ENCODE data around the gene NAV2. TPM values are rescaled to one million over a fixed set of nuclear protein-coding genes. Genes with fewer than 3 reads are reported as not detected.
"Not testable (repeated sequence)": the region's sequence is repeated elsewhere in the genome, so short reads cannot be mapped to it uniquely, and the experiment has no call there.

Gene NAV2
- polyA plus RNA-seq, 2 donors, result 4.3 to 9.7 TPM

- Histone ChIP-seq H3K9me3 (ENCODE audit: control insufficient read depth in 2 of 2, insufficient read depth in 1 of 2, low read depth in 1 of 2, low read length in 1 of 2) (no peaks in the 10 kb centered on the region), H3K4me3 (ENCODE audit: low read depth in 1 of 2, low read length in 2 of 2) (no peak overlapping the region), H3K27me3 (ENCODE audit: control insufficient read depth in 1 of 2, insufficient read depth in 2 of 2, low read length in 2 of 2) (no peaks in the 10 kb centered on the region), H3K27ac (ENCODE audit: low read depth in 2 of 2, low read length in 1 of 2) (no peak overlapping the region), H3K36me3 (ENCODE audit: control insufficient read depth in 2 of 2, insufficient read depth in 2 of 2, low read length in 1 of 2) (no peaks in the 10 kb centered on the region), H3K4me1 (ENCODE audit: control insufficient read depth in 2 of 2, insufficient read depth in 2 of 2, low read length in 1 of 2) (peaks cover 0 to 6% of the 10 kb centered on the region in 2 donors)
- WGBS, 2 donors, result 62% methylated on average over 16 of the region's 16 CpGs
These were observed 415.3 kb downstream of the NAV2 start for GRCh38 chr11:20127671-20128527.

GRCh38 chr11:20128528-20128825 is 415.8 kb downstream of the NAV2 start:
- not testable (repeated sequence) for H3K36me3 ChIP-seq (ENCODE audit: control insufficient read depth in 2 of 2, insufficient read depth in 2 of 2, low read length in 1 of 2); H3K27me3 ChIP-seq (ENCODE audit: control insufficient read depth in 1 of 2, insufficient read depth in 2 of 2, low read length in 2 of 2); H3K9me3 ChIP-seq (ENCODE audit: control insufficient read depth in 2 of 2, insufficient read depth in 1 of 2, low read depth in 1 of 2, low read length in 1 of 2); H3K27ac ChIP-seq (ENCODE audit: low read depth in 2 of 2, low read length in 1 of 2); H3K4me1 ChIP-seq (ENCODE audit: control insufficient read depth in 2 of 2, insufficient read depth in 2 of 2, low read length in 1 of 2); H3K4me3 ChIP-seq (ENCODE audit: low read depth in 1 of 2, low read length in 2 of 2)
- WGBS, 2 donors, result 85 to 86% methylated on average over 7 of the region's 7 CpGs

GRCh38 chr11:20129665-20130064 is 417.0 kb downstream of the NAV2 start:
- peaks cover 0 to 6% of the 10 kb centered on the region in 2 donors for H3K4me1 ChIP-seq (ENCODE audit: control insufficient read depth in 2 of 2, insufficient read depth in 2 of 2, low read length in 1 of 2)
- H3K9me3 ChIP-seq (ENCODE audit: control insufficient read depth in 2 of 2, insufficient read depth in 1 of 2, low read depth in 1 of 2, low read length in 1 of 2), result no peaks in the 10 kb centered on the region
- WGBS, 2 donors, result 77 to 83% methylated on average over 4 of the region's 4 CpGs
- H3K27me3 ChIP-seq (ENCODE audit: control insufficient read depth in 1 of 2, insufficient read depth in 2 of 2, low read length in 2 of 2), result no peaks in the 10 kb centered on the region
- no peak overlapping the region for H3K27ac ChIP-seq (ENCODE audit: low read depth in 2 of 2, low read length in 1 of 2)
- no peaks in the 10 kb centered on the region for H3K36me3 ChIP-seq (ENCODE audit: control insufficient read depth in 2 of 2, insufficient read depth in 2 of 2, low read length in 1 of 2)
- H3K4me3 ChIP-seq (ENCODE audit: low read depth in 1 of 2, low read length in 2 of 2), result no peak overlapping the region

GRCh38 chr11:20131788-20132666 is 419.4 kb downstream of the NAV2 start:
- H3K9me3 ChIP-seq (ENCODE audit: control insufficient read depth in 2 of 2, insufficient read depth in 1 of 2, low read depth in 1 of 2, low read length in 1 of 2), result peaks cover 0 to 3% of the 10 kb centered on the region in 2 donors
- H3K4me3 ChIP-seq (ENCODE audit: low read depth in 1 of 2, low read length in 2 of 2), result peak overlapping the region; percentile 42 to 60
- no peaks in the 10 kb centered on the region for H3K36me3 ChIP-seq (ENCODE audit: control insufficient read depth in 2 of 2, insufficient read depth in 2 of 2, low read length in 1 of 2)
- H3K27me3 ChIP-seq (ENCODE audit: control insufficient read depth in 1 of 2, insufficient read depth in 2 of 2, low read length in 2 of 2), result no peaks in the 10 kb centered on the region
- H3K27ac ChIP-seq (ENCODE audit: low read depth in 2 of 2, low read length in 1 of 2), result no peak overlapping the region
- WGBS, 2 donors, result 12 to 13% methylated on average over 51 of the region's 51 CpGs
- H3K4me1 ChIP-seq (ENCODE audit: control insufficient read depth in 2 of 2, insufficient read depth in 2 of 2, low read length in 1 of 2), result peaks cover 0 to 6% of the 10 kb centered on the region in 2 donors

- WGBS, 2 donors, result 41 to 50% methylated on average over 8 of the region's 8 CpGs
- Histone ChIP-seq H3K4me3 (ENCODE audit: low read depth in 1 of 2, low read length in 2 of 2) (no peak overlapping the region), H3K4me1 (ENCODE audit: control insufficient read depth in 2 of 2, insufficient read depth in 2 of 2, low read length in 1 of 2) (peaks cover 0 to 6% of the 10 kb centered on the region in 2 donors), H3K9me3 (ENCODE audit: control insufficient read depth in 2 of 2, insufficient read depth in 1 of 2, low read depth in 1 of 2, low read length in 1 of 2) (peaks cover 0 to 3% of the 10 kb centered on the region in 2 donors), H3K27ac (ENCODE audit: low read depth in 2 of 2, low read length in 1 of 2) (no peak overlapping the region), H3K36me3 (ENCODE audit: control insufficient read depth in 2 of 2, insufficient read depth in 2 of 2, low read length in 1 of 2) (no peaks in the 10 kb centered on the region), H3K27me3 (ENCODE audit: control insufficient read depth in 1 of 2, insufficient read depth in 2 of 2, low read length in 2 of 2) (no peaks in the 10 kb centered on the region)
These were observed 420.0 kb downstream of the NAV2 start for GRCh38 chr11:20132667-20133039.

GRCh38 chr11:20134991-20135736 is 422.5 kb downstream of the NAV2 start:
- H3K27ac ChIP-seq (ENCODE audit: low read depth in 2 of 2, low read length in 1 of 2), result no peak overlapping the region
- 79 to 91% methylated on average over 5 of the region's 5 CpGs for WGBS, 2 donors
- H3K9me3 ChIP-seq (ENCODE audit: control insufficient read depth in 2 of 2, insufficient read depth in 1 of 2, low read depth in 1 of 2, low read length in 1 of 2), result peaks cover 0 to 3% of the 10 kb centered on the region in 2 donors
- no peaks in the 10 kb centered on the region for H3K27me3 ChIP-seq (ENCODE audit: control insufficient read depth in 1 of 2, insufficient read depth in 2 of 2, low read length in 2 of 2)
- peaks cover 0 to 6% of the 10 kb centered on the region in 2 donors for H3K4me1 ChIP-seq (ENCODE audit: control insufficient read depth in 2 of 2, insufficient read depth in 2 of 2, low read length in 1 of 2)
- H3K36me3 ChIP-seq (ENCODE audit: control insufficient read depth in 2 of 2, insufficient read depth in 2 of 2, low read length in 1 of 2), result no peaks in the 10 kb centered on the region
- no peak overlapping the region for H3K4me3 ChIP-seq (ENCODE audit: low read depth in 1 of 2, low read length in 2 of 2)

- H3K4me3 ChIP-seq (ENCODE audit: low read depth in 1 of 2, low read length in 2 of 2), result no peak overlapping the region
- H3K27ac ChIP-seq (ENCODE audit: low read depth in 2 of 2, low read length in 1 of 2), result no peak overlapping the region
- H3K27me3 ChIP-seq (ENCODE audit: control insufficient read depth in 1 of 2, insufficient read depth in 2 of 2, low read length in 2 of 2), result no peaks in the 10 kb centered on the region
- no peaks in the 10 kb centered on the region for H3K4me1 ChIP-seq (ENCODE audit: control insufficient read depth in 2 of 2, insufficient read depth in 2 of 2, low read length in 1 of 2)
- H3K9me3 ChIP-seq (ENCODE audit: control insufficient read depth in 2 of 2, insufficient read depth in 1 of 2, low read depth in 1 of 2, low read length in 1 of 2), result peaks cover 0 to 3% of the 10 kb centered on the region in 2 donors
- H3K36me3 ChIP-seq (ENCODE audit: control insufficient read depth in 2 of 2, insufficient read depth in 2 of 2, low read length in 1 of 2), result no peaks in the 10 kb centered on the region
These were observed 425.0 kb downstream of the NAV2 start for GRCh38 chr11:20137637-20138036.

- Histone ChIP-seq H3K4me1 (ENCODE audit: control insufficient read depth in 2 of 2, insufficient read depth in 2 of 2, low read length in 1 of 2) (no peaks in the 10 kb centered on the region), H3K27me3 (ENCODE audit: control insufficient read depth in 1 of 2, insufficient read depth in 2 of 2, low read length in 2 of 2) (no peaks in the 10 kb centered on the region), H3K36me3 (ENCODE audit: control insufficient read depth in 2 of 2, insufficient read depth in 2 of 2, low read length in 1 of 2) (no peaks in the 10 kb centered on the region), H3K9me3 (ENCODE audit: control insufficient read depth in 2 of 2, insufficient read depth in 1 of 2, low read depth in 1 of 2, low read length in 1 of 2) (peaks cover 0 to 3% of the 10 kb centered on the region in 2 donors), H3K4me3 (ENCODE audit: low read depth in 1 of 2, low read length in 2 of 2) (no peak overlapping the region), H3K27ac (ENCODE audit: low read depth in 2 of 2, low read length in 1 of 2) (no peak overlapping the region)
- 69 to 73% methylated on average over 4 of the region's 4 CpGs for whole genome bisulfite sequencing, 2 donors
These were observed 426.1 kb downstream of the NAV2 start for GRCh38 chr11:20138707-20139106.

- peaks cover 3 to 23% of the 10 kb centered on the region in 2 donors for H3K27me3 ChIP-seq (ENCODE audit: control insufficient read depth in 1 of 2, insufficient read depth in 2 of 2, low read length in 2 of 2)
- peaks cover 0 to 14% of the 10 kb centered on the region in 2 donors for H3K9me3 ChIP-seq (ENCODE audit: control insufficient read depth in 2 of 2, insufficient read depth in 1 of 2, low read depth in 1 of 2, low read length in 1 of 2)
- no peak overlapping the region for H3K27ac ChIP-seq (ENCODE audit: low read depth in 2 of 2, low read length in 1 of 2)
- H3K4me1 ChIP-seq (ENCODE audit: control insufficient read depth in 2 of 2, insufficient read depth in 2 of 2, low read length in 1 of 2), result peaks cover 7 to 8% of the 10 kb centered on the region in 2 donors
- H3K36me3 ChIP-seq (ENCODE audit: control insufficient read depth in 2 of 2, insufficient read depth in 2 of 2, low read length in 1 of 2), result no peaks in the 10 kb centered on the region
- WGBS, 2 donors, result 89 to 90% methylated on average over 1 of the region's 1 CpG
- H3K4me3 ChIP-seq (ENCODE audit: low read depth in 1 of 2, low read length in 2 of 2), result no peak overlapping the region
These were observed 441.7 kb downstream of the NAV2 start for GRCh38 chr11:20154381-20154780.

Measured in esophagus (tissue), 2 donors.